BJ (cell line): ENCODE results near the gene PIH1D1. TPM values are rescaled to one million over a fixed set of nuclear protein-coding genes. Genes with fewer than 3 reads are reported as not detected.

Source experiments
- CTCF ChIA-PET: fragments of 350-600 bp; formaldehyde crosslinking; extraction: SDS; loops from one replicate; lab custom pipeline; 2021; ENCODE audit warnings: antibody characterized with exemption, inconsistent platforms; lab: Yijun Ruan, JAX
- POLR2A ChIA-PET: fragments of 300-600 bp; sonication (Branson Sonifier 250); formaldehyde crosslinking; extraction: SDS; loops from one replicate; lab custom pipeline; 2021; ENCODE audit warnings: antibody characterized with exemption; lab: Charles Lee
- DNase-seq: peaks from one replicate; pipeline ENCODE4 v3.0.0-alpha.2; 2011; ENCODE audit warnings: low read depth
- H3K27me3 ChIP-seq: 2 replicates; pipeline ENCODE4 v1.6.0; 2011; ENCODE audit warnings: low read length; ENCODE audit not compliant: control insufficient read depth, insufficient read depth
- H3K36me3 ChIP-seq: 2 replicates; pipeline ENCODE4 v1.5.1; 2011; ENCODE audit warnings: low read length; ENCODE audit not compliant: control insufficient read depth, insufficient read depth
- H3K4me3 ChIP-seq: 2 replicates; pipeline ENCODE4 v1.5.1; 2011; ENCODE audit warnings: low read depth, mild to moderate bottlenecking, control low read depth, low read length
- CTCF ChIP-seq: IDR thresholded peaks from 2 replicates; pipeline ENCODE4 v1.5.1; 2011; ENCODE audit warnings: low read depth, mild to moderate bottlenecking, control low read depth, inconsistent platforms, low read length, moderate library complexity; ENCODE audit not compliant: insufficient read depth
- polyA plus RNA-seq: library from polyadenylated mRNA; depleted of rRNA; stranded (reverse); fragments of >200 nt; gene quantifications from 2 replicates; pipeline ENCODE4 v1.2.3, GENCODE V29; 2011

PIH1D1 gene
- polyA plus RNA-seq, 1 experiment: 75.8 TPM

- Histone ChIP-seq H3K27me3 (no peaks in the 10 kb centered on the region), H3K36me3 (peaks cover 24% of the 10 kb centered on the region), H3K4me3 (peak overlapping the region; percentile 67)
- ChIA-PET CTCF (interaction anchor here (1.7 kb wide), 1 partner anchor 73 kb away, joined by 6 read pairs; no protein-coding TSS in a partner anchor), POLR2A (no interaction called here)
- TF ChIP-seq CTCF: no peak
- DNase-seq: no peak
Observed at GRCh38 chr19:49497047-49497788, 45.6 kb upstream of the PIH1D1 start.

- peak overlapping the region; percentile 67 for H3K4me3 ChIP-seq
- TF ChIP-seq CTCF: no peak
- no peak for DNase-seq
- POLR2A ChIA-PET: interaction anchor here (1.4 kb wide), 1 partner anchor 43 kb away, joined by 4 read pairs; the partner anchor contains the start of gene ALDH16A1
- H3K36me3 ChIP-seq: peaks cover 30% of the 10 kb centered on the region
- CTCF ChIA-PET: interaction anchor here (1.7 kb wide), 1 partner anchor 74 kb away, joined by 6 read pairs; no protein-coding TSS in a partner anchor
- no peaks in the 10 kb centered on the region for H3K27me3 ChIP-seq
Observed at GRCh38 chr19:49496574-49497008, 45.0 kb upstream of the PIH1D1 start.

- ChIA-PET POLR2A (no interaction called here), CTCF (no interaction called here)
- Histone ChIP-seq H3K4me3 (no peak overlapping the region), H3K27me3 (no peaks in the 10 kb centered on the region), H3K36me3 (peaks cover 39% of the 10 kb centered on the region)
- TF ChIP-seq CTCF: no peak
- no peak for DNase-seq
Observed at GRCh38 chr19:49492573-49493405, 41.2 kb upstream of the PIH1D1 start.

- Histone ChIP-seq H3K4me3 (no peak overlapping the region), H3K27me3 (no peaks in the 10 kb centered on the region), H3K36me3 (peaks cover 35% of the 10 kb centered on the region)
- POLR2A ChIA-PET: no interaction called here
- no peak for DNase-seq
- CTCF ChIA-PET: interaction anchor here (1.0 kb wide), 1 partner anchor 18 kb away, joined by 3 read pairs; no protein-coding TSS in a partner anchor
- TF ChIP-seq CTCF: no peak
Observed at GRCh38 chr19:49491804-49492572, 40.4 kb upstream of the PIH1D1 start.
